B cell (primary cell): Measurements from ENCODE around the gene JAK1. TPM values are rescaled to one million over a fixed set of nuclear protein-coding genes. Genes with fewer than 3 reads are reported as not detected.
A peak's percentile ranks its signal among the peaks of the same experiment; 100 is the strongest.

Experiments
- ATAC-seq: fragments of 200-7000 bp; cut with Tn5 transposase; one replicate; pipeline ENCODE4 v1.10.0; 2021; ENCODE audit warnings: low read depth, mild to moderate bottlenecking, moderate number of reproducible peaks, moderate library complexity
- CTCF ChIA-PET: fragments of 350-600 bp; sonication (Branson Sonifier 250); formaldehyde crosslinking; loops from one replicate; lab custom pipeline; 2021; ENCODE audit warnings: antibody characterized with exemption, inconsistent platforms; lab: Charles Lee
- POLR2A ChIA-PET: fragments of 350-600 bp; sonication (Branson Sonifier 250); formaldehyde crosslinking; loops from one replicate; lab custom pipeline; 2021; ENCODE audit warnings: antibody characterized with exemption; lab: Charles Lee
- DNase-seq: peaks from one replicate; pipeline ENCODE4 v3.0.0; 2013
- H2AFZ ChIP-seq: 2 replicates; pipeline ENCODE4 v1.6.1; 2012; ENCODE audit warnings: mild to moderate bottlenecking, low read depth, low read length; ENCODE audit not compliant: insufficient read depth, poor library complexity, severe bottlenecking
- H3K27ac ChIP-seq, 2 donors: 1 replicate in 1 of 2; 2 replicates in 1 of 2; pipeline ENCODE4 v1.5.1; 2012 to 2013; ENCODE audit warnings: low read length in 2 of 2, mild to moderate bottlenecking in 2 of 2, moderate library complexity in 1 of 2
- H3K27me3 ChIP-seq, 4 experiments: fragments of 200-600 bp in 1 of 4; sonication (generic) in 1 of 4; replicated peaks in 1 of 4; 1 replicate in 2 of 4; 2 replicates in 2 of 4; pipeline versions ENCODE4 v1.6.1 to v1.7.0; 2013 to 2016; ENCODE audit warnings: low read length in 3 of 4, mild to moderate bottlenecking in 2 of 4, mixed read lengths in 1 of 4, moderate library complexity in 1 of 4; ENCODE audit not compliant: insufficient read depth in 4 of 4, control insufficient read depth in 3 of 4; ENCODE audit errors: control extremely low read depth in 1 of 4
- H3K36me3 ChIP-seq, 2 experiments: replicated peaks in 1 of 2; 1 replicate in 1 of 2; 2 replicates in 1 of 2; pipeline versions ENCODE4 v1.6.1 to v1.7.1; 2013; ENCODE audit warnings: low read length in 1 of 2; ENCODE audit not compliant: insufficient read depth in 2 of 2, control insufficient read depth in 1 of 2; ENCODE audit errors: control extremely low read depth in 1 of 2, extremely low read depth in 1 of 2
- H3K4me1 ChIP-seq, 2 donors: fragments of 200-600 bp in 1 of 2; sonication (generic) in 1 of 2; 1 replicate in 1 of 2; 2 replicates in 1 of 2; pipeline versions ENCODE4 v1.5.1 to v1.6.1; 2013 to 2017; ENCODE audit warnings: low read length in 2 of 2; ENCODE audit not compliant: control insufficient read depth in 2 of 2, insufficient read depth in 2 of 2
- H3K4me2 ChIP-seq: replicated peaks from 2 replicates; pipeline ENCODE3; 2012; ENCODE audit warnings: mild to moderate bottlenecking, low read depth, low read length; ENCODE audit not compliant: poor library complexity, severe bottlenecking
- H3K4me3 ChIP-seq, 5 experiments: fragments of 200-600 bp in 1 of 5; sonication (generic) in 1 of 5; 1 replicate in 3 of 5; 2 replicates in 2 of 5; pipeline versions ENCODE4 v1.5.1 to v1.7.0; 2011 to 2016; ENCODE audit warnings: low read length in 4 of 5, mild to moderate bottlenecking in 4 of 5, low read depth in 2 of 5, control low read depth in 1 of 5, moderate library complexity in 1 of 5; ENCODE audit not compliant: insufficient read depth in 1 of 5; ENCODE audit errors: control extremely low read depth in 1 of 5, extremely low read depth in 1 of 5
- H3K79me2 ChIP-seq: fragments of 200-600 bp; sonication (generic); one replicate; pipeline ENCODE4 v1.6.0; 2016; ENCODE audit warnings: low read length; ENCODE audit not compliant: control insufficient read depth, insufficient read depth
- H3K9ac ChIP-seq: fragments of 200-600 bp; sonication (generic); 2 replicates; pipeline ENCODE4 v1.6.1; 2017; ENCODE audit warnings: mild to moderate bottlenecking, low read length, moderate library complexity
- H3K9me3 ChIP-seq, 3 donors: one replicate each; pipeline versions ENCODE4 v1.6.1 to v1.7.1; 2013; ENCODE audit warnings: low read length in 2 of 3; ENCODE audit not compliant: control insufficient read depth in 2 of 3, insufficient read depth in 1 of 3; ENCODE audit errors: control extremely low read depth in 1 of 3
- H4K20me1 ChIP-seq: 2 replicates; pipeline ENCODE4 v1.6.0; 2012; ENCODE audit warnings: mild to moderate bottlenecking, low read length; ENCODE audit not compliant: insufficient read depth, control insufficient read depth, poor library complexity, severe bottlenecking
- H3K27ac Mint-ChIP-seq: one replicate; pipeline ENCODE4 v1.8.0; 2021; ENCODE audit warnings: mixed read lengths
- H3K27me3 Mint-ChIP-seq: one replicate; pipeline ENCODE4 v1.8.0; 2021; ENCODE audit warnings: mixed read lengths
- H3K4me1 Mint-ChIP-seq: one replicate; pipeline ENCODE4 v1.8.0; 2021; ENCODE audit warnings: mixed read lengths
- H3K4me3 Mint-ChIP-seq: one replicate; pipeline ENCODE4 v1.8.0; 2021; ENCODE audit warnings: mixed read lengths
- H3K9me3 Mint-ChIP-seq: one replicate; pipeline ENCODE4 v1.8.0; 2022; ENCODE audit warnings: mixed read lengths; ENCODE audit not compliant: insufficient read depth
- EZH2 ChIP-seq: IDR thresholded peaks from 2 replicates; pipeline ENCODE4 v1.6.1; 2012; ENCODE audit warnings: borderline replicate concordance, low read depth, mild to moderate bottlenecking, moderate library complexity, low read length; ENCODE audit not compliant: insufficient read depth, poor library complexity, severe bottlenecking
- WGBS: methylation state at CpG from one replicate; pipeline ENCODE4 v1.1.5; 2013; ENCODE audit warnings: missing lambda C conversion rate; ENCODE audit not compliant: insufficient coverage; 5-methylcytosine and 5-hydroxymethylcytosine counted together
- intact Hi-C: fragments of 100-400 bp; cut with micrococcal nuclease; formaldehyde crosslinking; loops from one replicate; pipeline ENCODE4 v1.10.0; 2022
- polyA plus RNA-seq: library from polyadenylated mRNA; depleted of rRNA; stranded (reverse); fragments of >200 nt; gene quantifications from 2 replicates; pipeline ENCODE4 v1.2.3, GENCODE V29; 2012
- total RNA-seq, 2 donors: library from RNA; stranded (reverse); fragments of 120-200 nt in 1 of 2; gene quantifications; 1 replicate in 1 of 2; 2 replicates in 1 of 2; pipeline versions ENCODE4 v1.2.3 to v1.2.4, GENCODE V29; 2013 to 2022
- TF ChIP-seq, protein P1 (sequence below): fragments of 200-600 bp; IDR thresholded peaks from one replicate; pipeline ENCODE4 v1.8.0; 2022; ENCODE audit warnings: antibody characterized with exemption, mild to moderate bottlenecking

JAK1 gene
- total and polyA plus RNA-seq, 2 donors (not counting 1 experiment from before 2014, with no cell fraction given) = 99.0 to 244 TPM

DNA sequence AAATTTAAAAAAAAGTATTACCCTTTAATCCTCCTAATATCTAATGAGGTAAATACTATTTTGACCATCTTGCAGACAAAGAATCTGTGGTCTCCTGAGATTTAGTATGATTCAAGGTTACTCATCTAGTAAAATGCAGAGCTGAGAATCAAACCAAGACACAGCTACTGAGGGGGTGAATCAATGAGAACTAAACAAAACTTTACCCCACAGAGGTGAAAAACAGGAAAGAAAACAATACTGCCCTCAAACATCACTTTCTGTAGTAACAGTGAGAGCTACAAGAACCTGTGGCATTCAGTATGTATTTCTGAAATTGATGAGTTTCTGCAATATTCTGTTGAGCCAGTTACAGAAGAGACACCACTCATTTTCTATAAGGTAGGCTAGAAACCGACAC lies 85.1 kb downstream of the JAK1 start:
- no peak overlapping the region for H3K4me3 Mint-ChIP-seq
- Histone ChIP-seq H3K9me3 (no peaks in the 10 kb centered on the region), H3K27me3 (no peaks in the 10 kb centered on the region), H3K27ac (no peak overlapping the region), H3K79me2 (peaks cover 65% of the 10 kb centered on the region), H3K4me2 (no peak overlapping the region), H2AFZ (no peak overlapping the region), H3K4me3 (no peak overlapping the region), H3K9ac (no peak overlapping the region), H3K4me1 (peaks cover 0 to 6% of the 10 kb centered on the region in 2 donors), H3K36me3 (peaks cover 2 to 75% of the 10 kb centered on the region in 2 experiments), H4K20me1 (peaks cover 65% of the 10 kb centered on the region)
- peaks cover 30% of the 10 kb centered on the region for H3K4me1 Mint-ChIP-seq
- TF ChIP-seq, protein P1, sequence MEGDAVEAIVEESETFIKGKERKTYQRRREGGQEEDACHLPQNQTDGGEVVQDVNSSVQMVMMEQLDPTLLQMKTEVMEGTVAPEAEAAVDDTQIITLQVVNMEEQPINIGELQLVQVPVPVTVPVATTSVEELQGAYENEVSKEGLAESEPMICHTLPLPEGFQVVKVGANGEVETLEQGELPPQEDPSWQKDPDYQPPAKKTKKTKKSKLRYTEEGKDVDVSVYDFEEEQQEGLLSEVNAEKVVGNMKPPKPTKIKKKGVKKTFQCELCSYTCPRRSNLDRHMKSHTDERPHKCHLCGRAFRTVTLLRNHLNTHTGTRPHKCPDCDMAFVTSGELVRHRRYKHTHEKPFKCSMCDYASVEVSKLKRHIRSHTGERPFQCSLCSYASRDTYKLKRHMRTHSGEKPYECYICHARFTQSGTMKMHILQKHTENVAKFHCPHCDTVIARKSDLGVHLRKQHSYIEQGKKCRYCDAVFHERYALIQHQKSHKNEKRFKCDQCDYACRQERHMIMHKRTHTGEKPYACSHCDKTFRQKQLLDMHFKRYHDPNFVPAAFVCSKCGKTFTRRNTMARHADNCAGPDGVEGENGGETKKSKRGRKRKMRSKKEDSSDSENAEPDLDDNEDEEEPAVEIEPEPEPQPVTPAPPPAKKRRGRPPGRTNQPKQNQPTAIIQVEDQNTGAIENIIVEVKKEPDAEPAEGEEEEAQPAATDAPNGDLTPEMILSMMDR = no peak
- no peak for TF ChIP-seq EZH2
- ChIA-PET POLR2A (interaction anchor here (1.2 kb wide), 1 partner anchor 187 kb away, joined by 10 read pairs; no protein-coding TSS in a partner anchor), CTCF (no interaction called here)
- DNase-seq (no peak), ATAC-seq (no peak)
- WGBS = 78% methylated on average over 1 of the region's 1 CpG
- no peaks in the 10 kb centered on the region for H3K9me3 Mint-ChIP-seq
- intact Hi-C loops = loop anchor here (2.0 kb wide), 1 partner anchor 16 kb away; no protein-coding TSS in a partner anchor
- H3K27ac Mint-ChIP-seq = peak overlapping the region; percentile 26
- no peaks in the 10 kb centered on the region for H3K27me3 Mint-ChIP-seq

DNA sequence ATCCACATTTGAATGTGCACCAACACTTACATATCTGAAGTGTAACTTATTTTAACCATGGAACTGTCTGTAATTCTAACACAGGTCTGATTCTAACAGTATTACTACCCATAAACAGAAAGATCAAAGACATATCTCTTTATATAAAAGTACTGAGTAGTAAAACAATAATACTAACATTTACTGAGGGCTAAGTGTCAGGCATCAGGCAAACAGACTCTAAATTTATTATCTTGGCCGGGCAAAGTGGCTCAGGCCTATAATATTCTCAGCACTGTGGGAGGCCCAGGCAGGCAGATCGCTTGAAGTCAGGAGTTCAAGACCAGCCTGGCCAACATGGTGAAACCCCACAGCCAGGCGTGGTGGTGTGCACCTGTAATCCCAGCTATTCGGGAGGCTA lies 85.9 kb downstream of the JAK1 start:
- Histone ChIP-seq H3K9me3 (no peaks in the 10 kb centered on the region), H3K27me3 (no peaks in the 10 kb centered on the region), H3K4me3 (no peak overlapping the region), H2AFZ (no peak overlapping the region), H4K20me1 (peaks cover 65% of the 10 kb centered on the region), H3K36me3 (peaks cover 2 to 83% of the 10 kb centered on the region in 2 experiments), H3K4me2 (no peak overlapping the region), H3K79me2 (peaks cover 66% of the 10 kb centered on the region), H3K4me1 (peaks cover 0 to 6% of the 10 kb centered on the region in 2 donors), H3K9ac (no peak overlapping the region), H3K27ac (no peak overlapping the region)
- H3K27ac Mint-ChIP-seq = no peak overlapping the region
- ChIA-PET CTCF (no interaction called here), POLR2A (no interaction called here)
- ATAC-seq = no peak
- no peak for TF ChIP-seq EZH2
- TF ChIP-seq, protein P1 = no peak
- intact Hi-C loops = loop anchor here (2.0 kb wide), 1 partner anchor 16 kb away; no protein-coding TSS in a partner anchor
- WGBS = 100% methylated on average over 3 of the region's 4 CpGs
- no peak for DNase-seq
- no peak overlapping the region for H3K4me3 Mint-ChIP-seq
- peaks cover 24% of the 10 kb centered on the region for H3K4me1 Mint-ChIP-seq
- H3K27me3 Mint-ChIP-seq = no peaks in the 10 kb centered on the region
- H3K9me3 Mint-ChIP-seq = no peaks in the 10 kb centered on the region
